Adrenal gland (tissue), 5 donors: ENCODE results near the gene HPSE2.

ENCODE experiments used
- POLR2A ChIP-seq, 2 donors: fragments of 450-650 bp; IDR thresholded peaks; one replicate each; pipeline ENCODE4 v1.6.1; 2017; ENCODE audit warnings: antibody characterized with exemption in 2 of 2, mild to moderate bottlenecking in 2 of 2, moderate library complexity in 1 of 2
- TF ChIP-seq, protein P1 (sequence below), 6 experiments: fragments of 450-650 bp in 4 of 6; fragments of 200-600 bp in 2 of 6; sonication (generic) in 1 of 6; IDR thresholded peaks; 1 replicate in 5 of 6; 2 replicates in 1 of 6; pipeline versions ENCODE4 v1.5.1 to v1.8.0; 2016 to 2021; ENCODE audit warnings: antibody characterized with exemption in 6 of 6, mild to moderate bottlenecking in 2 of 6, moderate library complexity in 1 of 6
- donor health status: DM: no; HTN: no; CAD: no.

GRCh38 chr10:98463976-98464754 is 771.5 kb downstream of the HPSE2 start:
- TF ChIP-seq, protein P1, sequence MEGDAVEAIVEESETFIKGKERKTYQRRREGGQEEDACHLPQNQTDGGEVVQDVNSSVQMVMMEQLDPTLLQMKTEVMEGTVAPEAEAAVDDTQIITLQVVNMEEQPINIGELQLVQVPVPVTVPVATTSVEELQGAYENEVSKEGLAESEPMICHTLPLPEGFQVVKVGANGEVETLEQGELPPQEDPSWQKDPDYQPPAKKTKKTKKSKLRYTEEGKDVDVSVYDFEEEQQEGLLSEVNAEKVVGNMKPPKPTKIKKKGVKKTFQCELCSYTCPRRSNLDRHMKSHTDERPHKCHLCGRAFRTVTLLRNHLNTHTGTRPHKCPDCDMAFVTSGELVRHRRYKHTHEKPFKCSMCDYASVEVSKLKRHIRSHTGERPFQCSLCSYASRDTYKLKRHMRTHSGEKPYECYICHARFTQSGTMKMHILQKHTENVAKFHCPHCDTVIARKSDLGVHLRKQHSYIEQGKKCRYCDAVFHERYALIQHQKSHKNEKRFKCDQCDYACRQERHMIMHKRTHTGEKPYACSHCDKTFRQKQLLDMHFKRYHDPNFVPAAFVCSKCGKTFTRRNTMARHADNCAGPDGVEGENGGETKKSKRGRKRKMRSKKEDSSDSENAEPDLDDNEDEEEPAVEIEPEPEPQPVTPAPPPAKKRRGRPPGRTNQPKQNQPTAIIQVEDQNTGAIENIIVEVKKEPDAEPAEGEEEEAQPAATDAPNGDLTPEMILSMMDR (IDR thresholded peaks at IDR 0.05) = no peak
- no peak for TF ChIP-seq POLR2A (IDR thresholded peaks at IDR 0.05)
